HCT116 (cell line): ENCODE results near the gene ARHGEF38. TPM values are rescaled to one million over a fixed set of nuclear protein-coding genes. Genes with fewer than 3 reads are reported as not detected.

Source experiments
- ATAC-seq: fragments of 200-7000 bp; cut with Tn5 transposase; 2 replicates; pipeline ENCODE4 v1.9.1; 2020; ENCODE audit warnings: mild to moderate bottlenecking, moderate library complexity
- BruUV-seq: library from RNA; stranded (reverse); fragments of 400-500 nt; replicated peaks from 2 replicates; lab custom pipeline; 2021; lab: Mats Ljungman, UMichigan
- CTCF ChIA-PET: fragments of 300-600 bp; sonication (Branson Sonifier 250); formaldehyde crosslinking; loops from one replicate; lab custom pipeline; 2021; ENCODE audit warnings: antibody characterized with exemption; lab: Charles Lee
- POLR2A ChIA-PET: fragments of 300-600, 350-600 bp; sonication (Branson Sonifier 250); formaldehyde crosslinking; loops from one replicate; lab custom pipeline; 2021; ENCODE audit warnings: antibody characterized with exemption; lab: Charles Lee
- RAD21 ChIA-PET, 2 experiments: fragments of 300-600 bp; sonication (Branson Sonifier 250); formaldehyde crosslinking; loops; one replicate each; lab custom pipeline; 2023; ENCODE audit warnings: low total read pairs in 2 of 2; ENCODE audit not compliant: uncharacterized antibody in 2 of 2, unreplicated experiment in 2 of 2, low non-redundant PET in 1 of 2; lab: Charles Lee
- DNase-seq: peaks from one replicate; pipeline ENCODE4 v3.0.0-alpha.2; 2010; ENCODE audit warnings: low read depth, low spot score
- H2AFZ ChIP-seq: fragments of 200-600 bp; shearing (Covaris generic), sonication (generic); 2 replicates; pipeline ENCODE4 v1.6.1; 2017; ENCODE audit warnings: low read depth, mixed run types, mixed read lengths, antibody characterized with exemption, low read length; ENCODE audit not compliant: poor library complexity, severe bottlenecking
- H3K27ac ChIP-seq: 2 replicates; pipeline ENCODE4 v1.5.1; 2012; ENCODE audit warnings: low read depth, low read length
- H3K27me3 ChIP-seq: fragments of 200-600 bp; sonication (generic); 2 replicates; pipeline ENCODE4 v1.6.1; 2016; ENCODE audit warnings: mixed run types, low read length, mixed read lengths; ENCODE audit not compliant: insufficient read depth
- H3K36me3 ChIP-seq, 2 experiments: fragments of 200-500 bp in 1 of 2; fragments of 200-600 bp in 1 of 2; sonication (Bioruptor generic) in 1 of 2; sonication (generic) in 1 of 2; 2 replicates each; pipeline versions ENCODE4 v1.5.1 to v1.6.1; 2014 to 2016; ENCODE audit warnings: low read length in 2 of 2, inconsistent platforms in 1 of 2, mixed read lengths in 1 of 2, mixed run types in 1 of 2; ENCODE audit not compliant: insufficient read depth in 2 of 2, control insufficient read depth in 1 of 2
- H3K4me1 ChIP-seq, 2 experiments: fragments of 200-600 bp in 1 of 2; sonication (generic) in 1 of 2; 2 replicates each; pipeline versions ENCODE4 v1.5.1 to v1.6.1; 2012 to 2017; ENCODE audit warnings: low read length in 2 of 2, inconsistent platforms in 1 of 2, mild to moderate bottlenecking in 1 of 2, mixed read lengths in 1 of 2, mixed run types in 1 of 2, moderate library complexity in 1 of 2; ENCODE audit not compliant: insufficient read depth in 2 of 2, control insufficient read depth in 1 of 2
- H3K4me2 ChIP-seq: fragments of 200-600 bp; sonication (generic); 2 replicates; pipeline ENCODE4 v1.6.1; 2017; ENCODE audit warnings: mixed run types, low read length, mixed read lengths
- H3K4me3 ChIP-seq, 2 experiments: fragments of 200-600 bp in 1 of 2; sonication (generic) in 1 of 2; replicated peaks in 1 of 2; 2 replicates each; pipeline ENCODE4 v1.5.1; 2011 to 2016; ENCODE audit warnings: low read length in 2 of 2, control low read depth in 1 of 2, low read depth in 1 of 2, mild to moderate bottlenecking in 1 of 2, mixed read lengths in 1 of 2, mixed run types in 1 of 2
- H3K79me2 ChIP-seq: fragments of 200-600 bp; sonication (generic); 2 replicates; pipeline ENCODE4 v1.6.1; 2017; ENCODE audit warnings: mild to moderate bottlenecking, mixed run types, low read length, moderate library complexity, mixed read lengths; ENCODE audit not compliant: insufficient read depth
- H3K9ac ChIP-seq: fragments of 200-600 bp; sonication (generic); 2 replicates; pipeline ENCODE4 v1.6.1; 2016; ENCODE audit warnings: low read length, mixed read lengths
- H3K9me2 ChIP-seq: fragments of 200-600 bp; sonication (generic), shearing (Covaris generic); 2 replicates; pipeline ENCODE4 v1.6.1; 2017; ENCODE audit warnings: mixed run types, mild to moderate bottlenecking, moderate library complexity; ENCODE audit not compliant: insufficient read depth
- H3K9me3 ChIP-seq, 2 experiments: fragments of 200-500 bp in 1 of 2; fragments of 200-600 bp in 1 of 2; sonication (Bioruptor generic) in 1 of 2; sonication (generic) in 1 of 2; 2 replicates each; pipeline ENCODE4 v1.6.1; 2014 to 2017; ENCODE audit warnings: low read length in 2 of 2, mixed read lengths in 2 of 2, inconsistent platforms in 1 of 2, low read depth in 1 of 2, mild to moderate bottlenecking in 1 of 2, mixed run types in 1 of 2, moderate library complexity in 1 of 2; ENCODE audit not compliant: control insufficient read depth in 1 of 2, insufficient read depth in 1 of 2
- H4K20me1 ChIP-seq: fragments of 200-600 bp; sonication (generic), shearing (Covaris generic); 2 replicates; pipeline ENCODE4 v1.6.1; 2017; ENCODE audit warnings: mixed run types, mild to moderate bottlenecking, moderate library complexity; ENCODE audit not compliant: insufficient read depth
- CBX3 ChIP-seq: IDR thresholded peaks from 2 replicates; pipeline ENCODE4 v1.6.1; 2012; ENCODE audit warnings: low read depth
- CTCF ChIP-seq, 3 experiments: fragments of 200-600 bp in 1 of 3; sonication (generic) in 1 of 3; IDR thresholded peaks in 2 of 3; conservative IDR thresholded peaks in 1 of 3; 2 replicates each; pipeline ENCODE4 v1.5.1; 2012 to 2017; ENCODE audit warnings: low read depth in 2 of 3, low read length in 2 of 3, antibody characterized with exemption in 1 of 3, borderline replicate concordance in 1 of 3, control low read depth in 1 of 3, mild to moderate bottlenecking in 1 of 3, mixed read lengths in 1 of 3, mixed run types in 1 of 3, moderate library complexity in 1 of 3; ENCODE audit not compliant: insufficient read depth in 1 of 3
- EGR1 ChIP-seq: IDR thresholded peaks from 2 replicates; pipeline ENCODE4 v1.6.1; 2012; ENCODE audit warnings: low read depth
- EZH2 ChIP-seq: fragments of 200-600 bp; sonication (generic); IDR thresholded peaks from 2 replicates; pipeline ENCODE4 v1.6.1; 2017; ENCODE audit warnings: antibody characterized with exemption, mixed run types
- POLR2AphosphoS5 ChIP-seq: IDR thresholded peaks from 2 replicates; pipeline ENCODE4 v1.6.1; 2011; ENCODE audit warnings: mild to moderate bottlenecking, low read depth, low read length, moderate library complexity
- RAD21 ChIP-seq: IDR thresholded peaks from 2 replicates; pipeline ENCODE4 v1.6.1; 2012; ENCODE audit warnings: low read depth, mild to moderate bottlenecking
- REST ChIP-seq: IDR thresholded peaks from 2 replicates; pipeline ENCODE4 v1.6.1; 2012; ENCODE audit warnings: low read depth
- SIN3A ChIP-seq: IDR thresholded peaks from 2 replicates; pipeline ENCODE4 v1.6.1; 2012; ENCODE audit warnings: low read depth
- SRF ChIP-seq: IDR thresholded peaks from 2 replicates; pipeline ENCODE4 v1.6.1; 2012; ENCODE audit warnings: low read depth
- TCF7L2 ChIP-seq: IDR thresholded peaks from 2 replicates; pipeline ENCODE4 v1.7.0; 2011; ENCODE audit warnings: borderline replicate concordance, inconsistent platforms; ENCODE audit not compliant: insufficient read depth, insufficient read length; ENCODE audit errors: extremely low read depth
- YY1 ChIP-seq: IDR thresholded peaks from 2 replicates; pipeline ENCODE4 v1.6.1; 2011; ENCODE audit warnings: low read length, low read depth, moderate library complexity, mild to moderate bottlenecking; ENCODE audit not compliant: insufficient replicate concordance; ENCODE audit errors: extremely low read depth
- ZFX ChIP-seq: fragments of 450-650 bp; IDR thresholded peaks from 2 replicates; pipeline ENCODE4 v1.6.1; 2017
- ZNF274 ChIP-seq: fragments of 200-500 bp; sonication (Bioruptor generic); IDR thresholded peaks from 2 replicates; pipeline ENCODE4 v1.6.1; 2014; ENCODE audit warnings: mild to moderate bottlenecking, low read depth, low read length, inconsistent platforms
- intact Hi-C: fragments of 100-400 bp; cut with micrococcal nuclease; formaldehyde crosslinking; loops from 2 replicates; pipeline ENCODE4 v1.10.0; 2022
- total RNA-seq: library from RNA; stranded (reverse); gene quantifications from one replicate; pipeline ENCODE4 v1.2.1, GENCODE V29; 2021; ENCODE audit not compliant: unreplicated experiment
- TF ChIP-seq, protein P1 (sequence below): IDR thresholded peaks from 2 replicates; pipeline ENCODE4 v1.6.1; 2011; ENCODE audit warnings: mild to moderate bottlenecking, low read length, moderate library complexity; ENCODE audit not compliant: insufficient replicate concordance; ENCODE audit errors: extremely low read depth

The ARHGEF38 gene
- total RNA-seq, 1 experiment from 2014 or later = not detected

GRCh38 chr4:105630670-105631655, 78.5 kb downstream of the ARHGEF38 start:
- no peaks in the 10 kb centered on the region for H3K9me3 ChIP-seq
- TF ChIP-seq CTCF (IDR thresholded peaks at IDR 0.05 in 2 of 3, conservative IDR thresholded peaks at IDR 0.05 in 1 of 3; ENCODE audit: borderline replicate concordance in 1 of 3, insufficient read depth in 1 of 3, low read depth in 2 of 3, low read length in 2 of 3) (no peak), EGR1 (no peak), SRF (no peak), ZFX (no peak), TCF7L2 (no peak), CBX3 (no peak), SIN3A (no peak), RAD21 (no peak), REST (no peak), YY1 (no peak), POLR2AphosphoS5 (no peak), EZH2 (no peak), ZNF274 (no peak)
- TF ChIP-seq, protein P1, sequence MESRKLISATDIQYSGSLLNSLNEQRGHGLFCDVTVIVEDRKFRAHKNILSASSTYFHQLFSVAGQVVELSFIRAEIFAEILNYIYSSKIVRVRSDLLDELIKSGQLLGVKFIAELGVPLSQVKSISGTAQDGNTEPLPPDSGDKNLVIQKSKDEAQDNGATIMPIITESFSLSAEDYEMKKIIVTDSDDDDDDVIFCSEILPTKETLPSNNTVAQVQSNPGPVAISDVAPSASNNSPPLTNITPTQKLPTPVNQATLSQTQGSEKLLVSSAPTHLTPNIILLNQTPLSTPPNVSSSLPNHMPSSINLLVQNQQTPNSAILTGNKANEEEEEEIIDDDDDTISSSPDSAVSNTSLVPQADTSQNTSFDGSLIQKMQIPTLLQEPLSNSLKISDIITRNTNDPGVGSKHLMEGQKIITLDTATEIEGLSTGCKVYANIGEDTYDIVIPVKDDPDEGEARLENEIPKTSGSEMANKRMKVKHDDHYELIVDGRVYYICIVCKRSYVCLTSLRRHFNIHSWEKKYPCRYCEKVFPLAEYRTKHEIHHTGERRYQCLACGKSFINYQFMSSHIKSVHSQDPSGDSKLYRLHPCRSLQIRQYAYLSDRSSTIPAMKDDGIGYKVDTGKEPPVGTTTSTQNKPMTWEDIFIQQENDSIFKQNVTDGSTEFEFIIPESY = no peak
- no peak overlapping the region for H3K9ac ChIP-seq
- H3K27ac ChIP-seq = no peak overlapping the region
- H3K4me1 ChIP-seq = no peaks in the 10 kb centered on the region
- ATAC-seq = no peak
- ChIA-PET CTCF (no interaction called here), RAD21 (no interaction called here), POLR2A (no interaction called here)
- no peak overlapping the region for H3K4me2 ChIP-seq
- no peaks in the 10 kb centered on the region for H3K79me2 ChIP-seq
- no peaks in the 10 kb centered on the region for H3K9me2 ChIP-seq
- intact Hi-C loops = no loop called here
- no peaks in the 10 kb centered on the region for H4K20me1 ChIP-seq
- no peak overlapping the region for H3K4me3 ChIP-seq
- no peaks in the 10 kb centered on the region for H3K36me3 ChIP-seq
- no peaks in the 10 kb centered on the region for H3K27me3 ChIP-seq
- no TSS peak for BruUV-seq
- H2AFZ ChIP-seq = no peak overlapping the region
- no peak for DNase-seq
